H1 (cell line): ENCODE data around the gene TUBGCP6. TPM values are rescaled to one million over a fixed set of nuclear protein-coding genes. Genes with fewer than 3 reads are reported as not detected.

Source experiments
- CTCF ChIA-PET: fragments of 300-600 bp; sonication (Branson Sonifier 250); formaldehyde crosslinking; loops from one replicate; lab custom pipeline; 2021; ENCODE audit not compliant: partially characterized antibody; lab: Charles Lee
- POLR2A ChIA-PET: fragments of 300-600 bp; sonication (Branson Sonifier 250); formaldehyde crosslinking; loops from one replicate; lab custom pipeline; 2021; ENCODE audit warnings: inconsistent platforms; ENCODE audit not compliant: partially characterized antibody; lab: Charles Lee
- DNase-seq, 2 experiments: peaks; one replicate each; pipeline versions ENCODE4 v3.0.0 to v3.0.0-alpha.2; 2010 to 2022; ENCODE audit warnings: low spot score in 2 of 2, low read depth in 1 of 2, mixed read lengths in 1 of 2
- FAIRE-seq: peaks from 2 replicates; lab custom pipeline; 2011; peaks lifted over from hg19 to GRCh38; lab: Jason Lieb, UNC
- H2AFZ ChIP-seq: 2 replicates; pipeline ENCODE4 v1.8.1; 2012; ENCODE audit warnings: low read length, inconsistent platforms
- H2AK5ac ChIP-seq: 2 replicates; pipeline ENCODE4 v1.6.1; 2013; ENCODE audit warnings: low read depth, low read length
- H2BK120ac ChIP-seq: replicated peaks from 2 replicates; pipeline ENCODE3; 2013; ENCODE audit warnings: low read depth, low read length, inconsistent platforms
- H2BK12ac ChIP-seq: 2 replicates; pipeline ENCODE4 v1.6.1; 2013; ENCODE audit warnings: low read depth, low read length
- H2BK15ac ChIP-seq: 2 replicates; pipeline ENCODE4 v1.6.1; 2013; ENCODE audit warnings: low read length
- H2BK20ac ChIP-seq: 2 replicates; pipeline ENCODE4 v1.6.1; 2013; ENCODE audit warnings: low read length
- H2BK5ac ChIP-seq: 2 replicates; pipeline ENCODE4 v1.6.1; 2013; ENCODE audit warnings: low read depth, low read length
- H3K14ac ChIP-seq: 2 replicates; pipeline ENCODE4 v1.6.1; 2013; ENCODE audit warnings: inconsistent platforms; ENCODE audit not compliant: insufficient read length
- H3K18ac ChIP-seq: 2 replicates; pipeline ENCODE4 v1.6.1; 2013; ENCODE audit warnings: low read length; ENCODE audit errors: extremely low read depth
- H3K23ac ChIP-seq: 2 replicates; pipeline ENCODE4 v1.6.1; 2013; ENCODE audit warnings: inconsistent platforms; ENCODE audit not compliant: insufficient read length
- H3K23me2 ChIP-seq: 2 replicates; pipeline ENCODE4 v1.6.1; 2013; ENCODE audit warnings: low read depth, low read length
- H3K27ac ChIP-seq: 2 replicates; pipeline ENCODE4 v1.6.1; 2011; ENCODE audit warnings: low read depth, low read length, inconsistent platforms
- H3K27me3 ChIP-seq, 4 experiments: replicated peaks in 1 of 4; 1 replicate in 1 of 4; 2 replicates in 3 of 4; pipeline versions ENCODE4 v1.6.1 to v1.8.1; 2011 to 2013; ENCODE audit warnings: low read length in 3 of 4, mild to moderate bottlenecking in 3 of 4, inconsistent platforms in 2 of 4, mixed read lengths in 2 of 4, moderate library complexity in 1 of 4; ENCODE audit not compliant: control insufficient read depth in 3 of 4, insufficient read depth in 3 of 4; ENCODE audit errors: extremely low read depth in 1 of 4
- H3K36me3 ChIP-seq, 4 experiments: 2 replicates each; pipeline versions ENCODE4 v1.6.1 to v1.8.1; 2011 to 2013; ENCODE audit warnings: mild to moderate bottlenecking in 4 of 4, low read length in 3 of 4, moderate library complexity in 2 of 4, control low read depth in 1 of 4, inconsistent platforms in 1 of 4; ENCODE audit not compliant: insufficient read depth in 4 of 4, control insufficient read depth in 2 of 4
- H3K4ac ChIP-seq: replicated peaks from 2 replicates; pipeline ENCODE3; 2013; ENCODE audit warnings: low read length, low read depth, mixed read lengths, inconsistent platforms; ENCODE audit not compliant: insufficient read length
- H3K4me1 ChIP-seq, 4 experiments: replicated peaks in 1 of 4; 1 replicate in 1 of 4; 2 replicates in 3 of 4; pipeline versions ENCODE4 v1.6.1 to v1.8.1; 2011 to 2013; ENCODE audit warnings: low read length in 3 of 4, inconsistent platforms in 2 of 4, mixed read lengths in 1 of 4; ENCODE audit not compliant: insufficient read depth in 4 of 4, control insufficient read depth in 3 of 4
- H3K4me2 ChIP-seq, 2 experiments: 2 replicates each; pipeline versions ENCODE4 v1.6.1 to v1.8.1; 2011 to 2013; ENCODE audit warnings: low read depth in 2 of 2, low read length in 2 of 2, control low read depth in 1 of 2, inconsistent platforms in 1 of 2, mild to moderate bottlenecking in 1 of 2; ENCODE audit not compliant: insufficient read depth in 1 of 2
- H3K4me3 ChIP-seq, 4 experiments: fragments of 200-600, 300-600 bp in 1 of 4; sonication (generic), shearing (Covaris generic), sonication (Bioruptor Twin) in 1 of 4; 2 replicates each; pipeline versions ENCODE4 v1.5.1 to v1.8.1; 2011 to 2016; ENCODE audit warnings: low read length in 4 of 4, low read depth in 3 of 4, control low read depth in 2 of 4, inconsistent platforms in 2 of 4, mild to moderate bottlenecking in 2 of 4, mixed read lengths in 1 of 4, moderate library complexity in 1 of 4; ENCODE audit not compliant: insufficient read depth in 2 of 4; ENCODE audit errors: extremely low read depth in 1 of 4
- H3K56ac ChIP-seq: replicated peaks from 2 replicates; pipeline ENCODE3; 2013; ENCODE audit warnings: low read depth, mild to moderate bottlenecking, mixed read lengths, low read length, inconsistent platforms; ENCODE audit not compliant: insufficient read length
- H3K79me1 ChIP-seq: 2 replicates; pipeline ENCODE4 v1.6.1; 2013; ENCODE audit warnings: low read depth, low read length, control low read depth
- H3K79me2 ChIP-seq, 2 experiments: 2 replicates each; pipeline versions ENCODE4 v1.6.1 to v1.8.1; 2012 to 2013; ENCODE audit warnings: low read length in 2 of 2, mild to moderate bottlenecking in 2 of 2, inconsistent platforms in 1 of 2; ENCODE audit not compliant: insufficient read depth in 2 of 2, control insufficient read depth in 1 of 2
- H3K9ac ChIP-seq, 4 experiments: replicated peaks in 1 of 4; 1 replicate in 1 of 4; 2 replicates in 3 of 4; pipeline versions ENCODE4 v1.6.1 to v1.8.1; 2011 to 2013; ENCODE audit warnings: low read depth in 3 of 4, low read length in 3 of 4, control low read depth in 2 of 4, mild to moderate bottlenecking in 2 of 4, moderate library complexity in 2 of 4, inconsistent platforms in 1 of 4; ENCODE audit errors: extremely low read depth in 1 of 4
- H3K9me3 ChIP-seq, 2 experiments: 2 replicates each; pipeline versions ENCODE4 v1.6.1 to v1.8.1; 2012 to 2013; ENCODE audit warnings: mild to moderate bottlenecking in 2 of 2, moderate library complexity in 2 of 2, control low read depth in 1 of 2, inconsistent platforms in 1 of 2, low read depth in 1 of 2, low read length in 1 of 2, mixed read lengths in 1 of 2; ENCODE audit not compliant: insufficient read depth in 2 of 2
- H4K20me1 ChIP-seq, 2 experiments: replicated peaks in 1 of 2; 2 replicates each; pipeline versions ENCODE3 to v1.8.1; 2011 to 2013; ENCODE audit warnings: inconsistent platforms in 2 of 2, low read length in 2 of 2, mild to moderate bottlenecking in 1 of 2; ENCODE audit not compliant: insufficient read depth in 2 of 2, control insufficient read depth in 1 of 2
- H4K5ac ChIP-seq: 2 replicates; pipeline ENCODE4 v1.6.1; 2013; ENCODE audit warnings: low read length, low read depth, mixed read lengths, inconsistent platforms; ENCODE audit not compliant: insufficient read length
- H4K8ac ChIP-seq: 2 replicates; pipeline ENCODE4 v1.8.0; 2013; ENCODE audit warnings: mild to moderate bottlenecking, moderate library complexity, low read length, inconsistent platforms; ENCODE audit not compliant: insufficient read depth; ENCODE audit errors: extremely low read depth
- H4K91ac ChIP-seq: replicated peaks from 2 replicates; pipeline ENCODE3; 2013; ENCODE audit warnings: low read length, mixed read lengths, inconsistent platforms; ENCODE audit not compliant: insufficient read length
- CBX5 ChIP-seq: fragments of 300-800, 300-1000 bp; sonication (generic); IDR thresholded peaks from 2 replicates; pipeline ENCODE4 v1.7.1; 2016; ENCODE audit warnings: antibody characterized with exemption, low read length, low read depth
- CTBP2 ChIP-seq: IDR thresholded peaks from 2 replicates; pipeline ENCODE4 v1.7.0; 2011; ENCODE audit warnings: borderline replicate concordance, mild to moderate bottlenecking, moderate library complexity, mixed read lengths, low read length; ENCODE audit not compliant: insufficient read depth, insufficient read length
- HDAC2 ChIP-seq, 2 experiments: fragments of 300-600 bp in 1 of 2; sonication (generic) in 1 of 2; IDR thresholded peaks; 2 replicates each; pipeline ENCODE4 v1.6.1; 2011 to 2012; ENCODE audit warnings: low read depth in 2 of 2, low read length in 2 of 2, mild to moderate bottlenecking in 2 of 2, moderate library complexity in 2 of 2, borderline replicate concordance in 1 of 2, inconsistent platforms in 1 of 2
- RXRA ChIP-seq: IDR thresholded peaks from 2 replicates; pipeline ENCODE4 v1.6.1; 2011; ENCODE audit warnings: low read depth, mild to moderate bottlenecking, low read length, moderate library complexity; ENCODE audit not compliant: insufficient read depth
- WGBS, 2 experiments: shearing (Covaris generic) in 1 of 2; methylation state at CpG; one replicate each; pipeline versions ENCODE4 v1.1.6 to v1.1.7; 2013 to 2015; ENCODE audit warnings: low lambda C conversion rate in 2 of 2, mixed read lengths in 2 of 2, inconsistent platforms in 1 of 2, low coverage in 1 of 2, missing lambda C conversion rate in 1 of 2; ENCODE audit not compliant: insufficient replicate concordance in 2 of 2, insufficient coverage in 1 of 2, insufficient read length in 1 of 2; ENCODE audit errors: extremely low coverage in 1 of 2, missing lambda C conversion rate in 1 of 2; 5-methylcytosine and 5-hydroxymethylcytosine counted together
- polyA plus RNA-seq, 7 experiments: library from polyadenylated mRNA; depleted of rRNA in 3 of 7; stranded (reverse) in 5 of 7; unstranded in 2 of 7; fragments of >200 nt in 5 of 7; fragments of 200-250 nt in 2 of 7; gene quantifications; 1 replicate in 5 of 7; 2 replicates in 1 of 7; 4 replicates in 1 of 7; pipeline versions ENCODE4 v1.2.1 to v1.2.3, GENCODE V29; 2011 to 2013; ENCODE audit warnings: missing spikeins in 2 of 7, mixed read lengths in 2 of 7
- total RNA-seq: library from RNA; stranded (reverse); fragmentation: NEBNext Ultra II Directional; extraction: Animal tissue kit (Norgen Biotek cat#: 25700); gene quantifications from 2 replicates; pipeline ENCODE4 v1.2.1, GENCODE V29; 2021

Gene TUBGCP6
- total and polyA plus RNA-seq, 2 of the 8 experiments (the other 6 are each of a cell fraction or from before 2014, with no cell fraction given), result 24.2 to 24.7 TPM

DNA sequence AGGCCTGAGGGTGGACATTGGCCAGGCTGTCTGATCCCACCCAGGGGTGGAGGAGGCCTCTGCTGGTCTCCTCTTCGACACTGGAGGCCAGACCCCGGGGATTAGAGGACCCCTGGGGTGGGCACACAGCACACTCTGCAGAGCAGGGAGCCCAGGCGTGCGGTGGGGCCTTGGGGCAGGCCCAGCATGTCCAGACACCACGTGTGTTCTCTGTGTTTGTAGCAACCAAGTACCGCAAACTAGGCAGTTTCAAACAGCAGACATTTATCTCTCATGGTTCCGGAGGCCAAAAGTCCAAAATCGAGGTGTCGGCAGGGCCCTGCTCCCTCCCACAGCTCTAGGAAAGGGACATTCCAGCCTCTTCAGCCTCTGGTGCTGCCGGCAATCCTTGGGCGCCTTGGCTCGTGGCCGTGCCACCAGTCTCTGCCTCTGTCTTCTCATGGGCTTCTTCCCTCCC, 72.8 kb downstream of the TUBGCP6 start:
- CTCF ChIA-PET, result interaction anchor here (1.0 to 2.4 kb wide), 5 partner anchors 10 to 70 kb away, joined by 3 to 9 read pairs (median 5); no protein-coding TSS in a partner anchor

More for the DNA sequence above, 72.8 kb downstream of the TUBGCP6 start:
- Histone ChIP-seq H4K5ac (no peak overlapping the region), H2BK15ac (peak overlapping the region; percentile 5; the same call in 1 of the 2 replicates), H2AK5ac (no peak overlapping the region), H3K79me2 (no peaks in the 10 kb centered on the region), H3K27ac (no peak overlapping the region), H2AFZ (no peak overlapping the region), H2BK20ac (no peak overlapping the region), H3K4me1 (peaks cover 0 to 9% (median 0%) of the 10 kb centered on the region in 4 experiments; a peak in 2 of 7 replicates), H3K14ac (no peak overlapping the region), H3K27me3 (peaks cover 4 to 25% (median 16%) of the 10 kb centered on the region in 4 experiments), H2BK12ac (0 out of 2 replicates have a peak overlapping the region, but pooled peaks have one; percentile 50), H4K8ac (no peak overlapping the region), H3K9me3 (no peaks in the 10 kb centered on the region)
- TF ChIP-seq CBX5 (no peak), CTBP2 (no peak), HDAC2 (IDR thresholded peaks at IDR 0.05; ENCODE audit: borderline replicate concordance in 1 of 2, low read depth in 2 of 2, low read length in 2 of 2) (no peak), RXRA (no peak)
- TF ChIP-seq, all 59 proteins: peak for 0
- POLR2A ChIA-PET, result no interaction called here
- H4K20me1 ChIP-seq, result peaks cover 0 to 3% of the 10 kb centered on the region in 2 experiments
- peaks cover 5% of the 10 kb centered on the region; the same call in 1 of the 2 replicates for H3K23me2 ChIP-seq
- H3K9ac ChIP-seq, result no peak overlapping the region
- 85% methylated on average over 13 of the region's 13 CpGs; no CpG with 5 or more reads in 1 of the 2 experiments for WGBS, 2 experiments
- no peak overlapping the region for H3K4me2 ChIP-seq
- DNase-seq (no peak), FAIRE-seq (no peak)
- no peak overlapping the region for H3K18ac ChIP-seq
- no peaks in the 10 kb centered on the region for H3K79me1 ChIP-seq
- H3K4ac ChIP-seq, result no peak overlapping the region
- H3K56ac ChIP-seq, result no peak overlapping the region
- H2BK5ac ChIP-seq, result no peak overlapping the region
- no peak overlapping the region for H2BK120ac ChIP-seq
- H3K4me3 ChIP-seq, result no peak overlapping the region
- no peaks in the 10 kb centered on the region for H3K36me3 ChIP-seq
- H4K91ac ChIP-seq, result no peak overlapping the region
- no peak overlapping the region for H3K23ac ChIP-seq
